IMR-90 (cell line): ENCODE results near the gene TPRX2. TPM values are rescaled to one million over a fixed set of nuclear protein-coding genes. Genes with fewer than 3 reads are reported as not detected.
A peak's percentile ranks its signal among the peaks of the same experiment; 100 is the strongest.

ENCODE experiments used
- ATAC-seq: fragments of 200-7000 bp; cut with Tn5 transposase; 2 replicates; pipeline ENCODE4 v1.9.1; 2020; ENCODE audit warnings: low read depth, mild to moderate bottlenecking, moderate library complexity
- BruUV-seq: library from RNA; stranded (reverse); fragments of 400-500 nt; replicated peaks from 2 replicates; lab custom pipeline; 2021; lab: Mats Ljungman, UMichigan
- CTCF ChIA-PET: fragments of 300-600 bp; formaldehyde crosslinking; extraction: SDS; loops from one replicate; lab custom pipeline; 2021; ENCODE audit warnings: antibody characterized with exemption; lab: Yijun Ruan, JAX
- POLR2A ChIA-PET: fragments of 300-600 bp; sonication (Branson Sonifier 250); formaldehyde crosslinking; loops from one replicate; lab custom pipeline; 2022; ENCODE audit warnings: antibody characterized with exemption; ENCODE audit not compliant: unreplicated experiment; lab: Charles Lee
- DNase-seq: peaks from one replicate; pipeline ENCODE4 v3.0.0; 2013
- H2AFZ ChIP-seq: replicated peaks from 2 replicates; pipeline ENCODE3; 2013; ENCODE audit warnings: low read length, mild to moderate bottlenecking; ENCODE audit not compliant: poor library complexity
- H2AK5ac ChIP-seq: 2 replicates; pipeline ENCODE4 v1.6.1; 2013; ENCODE audit warnings: low read depth, low read length, inconsistent platforms
- H2AK9ac ChIP-seq: replicated peaks from 2 replicates; pipeline ENCODE3; 2013; ENCODE audit warnings: mild to moderate bottlenecking, low read depth, low read length, moderate library complexity; ENCODE audit not compliant: poor library complexity
- H2BK120ac ChIP-seq: 2 replicates; pipeline ENCODE4 v1.6.1; 2013; ENCODE audit warnings: low read depth, low read length, inconsistent platforms
- H2BK15ac ChIP-seq: 3 replicates; pipeline ENCODE4 v1.6.1; 2013; ENCODE audit warnings: low read depth, low read length, inconsistent platforms
- H2BK20ac ChIP-seq: 2 replicates; pipeline ENCODE4 v1.6.1; 2013; ENCODE audit warnings: low read depth, mild to moderate bottlenecking, inconsistent platforms, low read length, moderate library complexity
- H2BK5ac ChIP-seq: 2 replicates; pipeline ENCODE4 v1.6.1; 2013; ENCODE audit warnings: mild to moderate bottlenecking, low read depth, low read length, inconsistent platforms; ENCODE audit not compliant: poor library complexity, severe bottlenecking
- H3K14ac ChIP-seq: replicated peaks from 2 replicates; pipeline ENCODE4 v1.6.1; 2013; ENCODE audit warnings: low read depth, low read length, inconsistent platforms
- H3K18ac ChIP-seq: 2 replicates; pipeline ENCODE4 v1.6.1; 2013; ENCODE audit warnings: low read depth, low read length, control low read depth
- H3K23ac ChIP-seq: 2 replicates; pipeline ENCODE4 v1.6.1; 2013; ENCODE audit warnings: low read depth, low read length, inconsistent platforms
- H3K27ac ChIP-seq: 2 replicates; pipeline ENCODE4 v1.5.1; 2013; ENCODE audit warnings: mild to moderate bottlenecking, control low read depth, low read length; ENCODE audit not compliant: insufficient read depth
- H3K27me3 ChIP-seq: 2 replicates; pipeline ENCODE4 v1.6.1; 2013; ENCODE audit warnings: low read length; ENCODE audit not compliant: control insufficient read depth, insufficient read depth
- H3K36me3 ChIP-seq: 2 replicates; pipeline ENCODE4 v1.6.1; 2013; ENCODE audit warnings: low read length, mixed read lengths; ENCODE audit not compliant: control insufficient read depth, insufficient read depth
- H3K4ac ChIP-seq: 2 replicates; pipeline ENCODE4 v1.6.1; 2013; ENCODE audit warnings: low read depth, low read length, inconsistent platforms
- H3K4me1 ChIP-seq: 2 replicates; pipeline ENCODE4 v1.6.1; 2013; ENCODE audit warnings: low read length, mixed read lengths; ENCODE audit not compliant: control insufficient read depth, insufficient read depth
- H3K4me2 ChIP-seq: 2 replicates; pipeline ENCODE4 v1.6.1; 2013; ENCODE audit warnings: low read depth, mild to moderate bottlenecking, control low read depth, low read length, moderate library complexity
- H3K4me3 ChIP-seq: 2 replicates; pipeline ENCODE4 v1.5.1; 2013; ENCODE audit warnings: low read depth, mild to moderate bottlenecking, control low read depth, low read length, moderate library complexity; ENCODE audit not compliant: insufficient read depth
- H3K56ac ChIP-seq: 2 replicates; pipeline ENCODE4 v1.6.1; 2013; ENCODE audit warnings: low read length, inconsistent platforms; ENCODE audit not compliant: insufficient read depth; ENCODE audit errors: extremely low read depth
- H3K79me1 ChIP-seq, 2 experiments: 2 replicates each; pipeline ENCODE4 v1.6.1; 2013; ENCODE audit warnings: low read length in 2 of 2, inconsistent platforms in 1 of 2, low read depth in 1 of 2
- H3K9ac ChIP-seq: 2 replicates; pipeline ENCODE4 v1.6.1; 2013; ENCODE audit warnings: low read depth, low read length, control low read depth
- H3K9me1 ChIP-seq: 2 replicates; pipeline ENCODE4 v1.6.1; 2013; ENCODE audit warnings: low read length, inconsistent platforms; ENCODE audit not compliant: insufficient read depth
- H3K9me3 ChIP-seq: 2 replicates; pipeline ENCODE4 v1.6.1; 2013; ENCODE audit warnings: low read length; ENCODE audit not compliant: control insufficient read depth, insufficient read depth
- H4K20me1 ChIP-seq: 2 replicates; pipeline ENCODE4 v1.6.1; 2013; ENCODE audit warnings: low read length, inconsistent platforms; ENCODE audit not compliant: insufficient read depth
- H4K5ac ChIP-seq: 2 replicates; pipeline ENCODE4 v1.6.1; 2013; ENCODE audit warnings: mild to moderate bottlenecking, low read depth, low read length, control low read depth
- H4K8ac ChIP-seq, 2 experiments: 2 replicates each; pipeline ENCODE4 v1.6.1; 2013; ENCODE audit warnings: low read depth in 2 of 2, low read length in 2 of 2, control low read depth in 1 of 2, inconsistent platforms in 1 of 2
- H4K91ac ChIP-seq: 2 replicates; pipeline ENCODE4 v1.6.1; 2013; ENCODE audit warnings: low read depth, low read length, inconsistent platforms; ENCODE audit not compliant: insufficient read depth
- BHLHE40 ChIP-seq: fragments of 150-350 bp; IDR thresholded peaks from 2 replicates; pipeline ENCODE4 v1.6.1; 2016; ENCODE audit warnings: mild to moderate bottlenecking, low read depth, low read length
- CEBPB ChIP-seq: IDR thresholded peaks from 2 replicates; pipeline ENCODE4 v1.6.1; 2012; ENCODE audit warnings: low read depth, low read length, improper control_type of control experiment
- CHD1 ChIP-seq: IDR thresholded peaks from 2 replicates; pipeline ENCODE4 v1.6.1; 2012; ENCODE audit warnings: low read depth, low read length, improper control_type of control experiment
- FOS ChIP-seq: fragments of 150-350 bp; IDR thresholded peaks from 2 replicates; pipeline ENCODE4 v1.6.1; 2016; ENCODE audit warnings: low read depth, low read length
- MAFK ChIP-seq: IDR thresholded peaks from 2 replicates; pipeline ENCODE4 v1.6.1; 2012; ENCODE audit warnings: low read depth, low read length, improper control_type of control experiment
- NFE2L2 ChIP-seq: fragments of 150-350 bp; IDR thresholded peaks from 2 replicates; pipeline ENCODE4 v1.6.1; 2016; ENCODE audit warnings: low read depth, mild to moderate bottlenecking, low read length
- RCOR1 ChIP-seq: IDR thresholded peaks from 2 replicates; pipeline ENCODE4 v1.6.1; 2012; ENCODE audit warnings: mild to moderate bottlenecking, low read length, improper control_type of control experiment; ENCODE audit not compliant: insufficient replicate concordance
- SMC3 ChIP-seq: fragments of 150-350 bp; IDR thresholded peaks from 2 replicates; pipeline ENCODE4 v1.6.1; 2016; ENCODE audit warnings: low read depth, mild to moderate bottlenecking, antibody characterized with exemption, low read length, moderate library complexity
- WGBS, 2 experiments: methylation state at CpG; one replicate each; pipeline versions ENCODE4 v1.1.5 to v1.1.7; 2013; ENCODE audit warnings: missing lambda C conversion rate in 2 of 2; ENCODE audit not compliant: insufficient read length in 1 of 2; ENCODE audit errors: extremely low coverage in 2 of 2; 5-methylcytosine and 5-hydroxymethylcytosine counted together
- dilution Hi-C: fragments of 300-500 bp; cut with HindIII; formaldehyde crosslinking; loops from one replicate; pipeline ENCODE4 v1.14.3; 2018; ENCODE audit warnings: low sequenced_read_pairs; ENCODE audit not compliant: unreplicated experiment
- in situ Hi-C: fragments of 300-500 bp; cut with MboI; formaldehyde crosslinking; loops from 3 replicates; pipeline ENCODE4 v1.14.3; 2019; ENCODE audit warnings: low sequenced_read_pairs, inconsistent platforms, mixed read lengths
- intact Hi-C: fragments of 100-400 bp; cut with micrococcal nuclease; formaldehyde crosslinking; loops from 2 replicates; pipeline ENCODE4 v1.10.0; 2022
- polyA plus RNA-seq, 3 experiments: library from polyadenylated mRNA; depleted of rRNA; stranded (reverse); fragments of >200 nt; gene quantifications; 2 replicates each; pipeline ENCODE4 v1.2.3, GENCODE V29; 2012; ENCODE audit warnings: low replicate concordance in 1 of 3
- total RNA-seq: library from RNA; depleted of rRNA; stranded (reverse); fragments of >200 nt; gene quantifications from 2 replicates; pipeline ENCODE4 v1.2.3, GENCODE V29; 2012
- TF ChIP-seq, protein P1 (sequence below): fragments of 150-350 bp; IDR thresholded peaks from 2 replicates; pipeline ENCODE4 v1.6.1; 2017; ENCODE audit warnings: mild to moderate bottlenecking, antibody characterized with exemption, low read length, low read depth
- TF ChIP-seq, protein P2 (sequence below): conservative IDR thresholded peaks from 2 replicates; pipeline ENCODE4 v1.5.1; 2012; ENCODE audit warnings: mild to moderate bottlenecking, low read depth, low read length, improper control_type of control experiment

The TPRX2 gene
- total and polyA plus RNA-seq, 2 of the 4 experiments (the other 2 are of a cell fraction), result not detected

GRCh38 chr19:47895165-47895782, 36.2 kb downstream of the TPRX2 start:
- no peak overlapping the region for H2BK15ac ChIP-seq
- H3K4me2 ChIP-seq, result no peak overlapping the region
- intact Hi-C loops (no loop called here), dilution Hi-C loops (no loop called here), in situ Hi-C loops (loop anchor here (10.0 kb wide), 1 partner anchor 90 kb away; no protein-coding TSS in a partner anchor)
- H3K4ac ChIP-seq, result no peak overlapping the region
- ATAC-seq (no peak), DNase-seq (no peak)
- H2BK20ac ChIP-seq, result no peak overlapping the region
- no peaks in the 10 kb centered on the region for H4K20me1 ChIP-seq
- H3K9me3 ChIP-seq, result 0 out of 2 replicates have a peak, but pooled peaks cover 3% of the 10 kb centered on the region
- H3K56ac ChIP-seq, result no peak overlapping the region
- H3K14ac ChIP-seq, result no peak overlapping the region
- H3K4me1 ChIP-seq, result no peaks in the 10 kb centered on the region
- H3K36me3 ChIP-seq, result no peaks in the 10 kb centered on the region
- ChIA-PET CTCF (no interaction called here), POLR2A (no interaction called here)
- no peak overlapping the region for H2AK5ac ChIP-seq
- no peak overlapping the region for H2AFZ ChIP-seq
- no peak overlapping the region for H3K4me3 ChIP-seq
- no peaks in the 10 kb centered on the region for H3K27me3 ChIP-seq
- no peak overlapping the region for H4K5ac ChIP-seq
- TF ChIP-seq NFE2L2 (peak; percentile 85), RCOR1 (no peak), CEBPB (no peak), BHLHE40 (no peak), FOS (no peak), MAFK (peak; percentile 99), CHD1 (no peak), SMC3 (no peak)
- TF ChIP-seq, protein P1, sequence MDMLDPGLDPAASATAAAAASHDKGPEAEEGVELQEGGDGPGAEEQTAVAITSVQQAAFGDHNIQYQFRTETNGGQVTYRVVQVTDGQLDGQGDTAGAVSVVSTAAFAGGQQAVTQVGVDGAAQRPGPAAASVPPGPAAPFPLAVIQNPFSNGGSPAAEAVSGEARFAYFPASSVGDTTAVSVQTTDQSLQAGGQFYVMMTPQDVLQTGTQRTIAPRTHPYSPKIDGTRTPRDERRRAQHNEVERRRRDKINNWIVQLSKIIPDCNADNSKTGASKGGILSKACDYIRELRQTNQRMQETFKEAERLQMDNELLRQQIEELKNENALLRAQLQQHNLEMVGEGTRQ, result no peak
- TF ChIP-seq, protein P2, sequence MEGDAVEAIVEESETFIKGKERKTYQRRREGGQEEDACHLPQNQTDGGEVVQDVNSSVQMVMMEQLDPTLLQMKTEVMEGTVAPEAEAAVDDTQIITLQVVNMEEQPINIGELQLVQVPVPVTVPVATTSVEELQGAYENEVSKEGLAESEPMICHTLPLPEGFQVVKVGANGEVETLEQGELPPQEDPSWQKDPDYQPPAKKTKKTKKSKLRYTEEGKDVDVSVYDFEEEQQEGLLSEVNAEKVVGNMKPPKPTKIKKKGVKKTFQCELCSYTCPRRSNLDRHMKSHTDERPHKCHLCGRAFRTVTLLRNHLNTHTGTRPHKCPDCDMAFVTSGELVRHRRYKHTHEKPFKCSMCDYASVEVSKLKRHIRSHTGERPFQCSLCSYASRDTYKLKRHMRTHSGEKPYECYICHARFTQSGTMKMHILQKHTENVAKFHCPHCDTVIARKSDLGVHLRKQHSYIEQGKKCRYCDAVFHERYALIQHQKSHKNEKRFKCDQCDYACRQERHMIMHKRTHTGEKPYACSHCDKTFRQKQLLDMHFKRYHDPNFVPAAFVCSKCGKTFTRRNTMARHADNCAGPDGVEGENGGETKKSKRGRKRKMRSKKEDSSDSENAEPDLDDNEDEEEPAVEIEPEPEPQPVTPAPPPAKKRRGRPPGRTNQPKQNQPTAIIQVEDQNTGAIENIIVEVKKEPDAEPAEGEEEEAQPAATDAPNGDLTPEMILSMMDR, result no peak
- no peak overlapping the region for H3K27ac ChIP-seq
- H3K23ac ChIP-seq, result no peak overlapping the region
- no peaks in the 10 kb centered on the region for H3K79me1 ChIP-seq
- no peak overlapping the region for H3K18ac ChIP-seq
- H2BK5ac ChIP-seq, result no peak overlapping the region
- H4K91ac ChIP-seq, result no peak overlapping the region
- H3K9ac ChIP-seq, result no peak overlapping the region
- BruUV-seq, result no TSS peak
- no peaks in the 10 kb centered on the region for H3K9me1 ChIP-seq
- no peak overlapping the region for H2AK9ac ChIP-seq
- WGBS, 2 experiments, result 65% methylated on average over 3 of the region's 5 CpGs; no CpG with 5 or more reads in 1 of the 2 experiments
- no peak overlapping the region for H4K8ac ChIP-seq
- H2BK120ac ChIP-seq, result no peak overlapping the region
